GM12878 (cell line): ENCODE measurements around the gene CARHSP1. TPM values are rescaled to one million over a fixed set of nuclear protein-coding genes. Genes with fewer than 3 reads are reported as not detected.

Source experiments
- BHLHE40 ChIP-seq, 2 experiments: fragments of 450-650 bp in 1 of 2; IDR thresholded peaks; 2 replicates each; pipeline ENCODE4 v1.6.1; 2011 to 2017; ENCODE audit warnings: low read depth in 2 of 2, borderline replicate concordance in 1 of 2, improper control_type of control experiment in 1 of 2, low read length in 1 of 2, mild to moderate bottlenecking in 1 of 2
- CHD4 ChIP-seq: fragments of 200-600 bp; sonication (generic); IDR thresholded peaks from 2 replicates; pipeline ENCODE4 v1.6.1; 2016; ENCODE audit warnings: mild to moderate bottlenecking
- EED ChIP-seq: sonication (generic); IDR thresholded peaks from 2 replicates; pipeline ENCODE4 v1.6.1; 2016; ENCODE audit warnings: antibody characterized with exemption, low read depth
- FOXM1 ChIP-seq: IDR thresholded peaks from 2 replicates; pipeline ENCODE4 v1.6.1; 2012; ENCODE audit warnings: low read depth, mild to moderate bottlenecking, inconsistent platforms, low read length, moderate library complexity
- HCFC1 ChIP-seq: fragments of 150-350 bp; IDR thresholded peaks from 2 replicates; pipeline ENCODE4 v1.6.1; 2014; ENCODE audit warnings: low read length
- HDAC6 ChIP-seq: fragments of 200-600 bp; sonication (generic); IDR thresholded peaks from one replicate; pipeline ENCODE4 v1.8.0; 2017; ENCODE audit warnings: antibody characterized with exemption; ENCODE audit not compliant: unreplicated experiment
- HDGF ChIP-seq: fragments of 450-650 bp; IDR thresholded peaks from 2 replicates; pipeline ENCODE4 v1.6.1; 2016; ENCODE audit warnings: antibody characterized with exemption
- JUNB ChIP-seq: IDR thresholded peaks from 2 replicates; pipeline ENCODE4 v1.6.1; 2016; ENCODE audit warnings: antibody characterized with exemption, mild to moderate bottlenecking
- KDM1A ChIP-seq: fragments of 200-600 bp; sonication (generic); IDR thresholded peaks from 2 replicates; pipeline ENCODE4 v1.6.1; 2016; ENCODE audit warnings: borderline replicate concordance
- MTA2 ChIP-seq: fragments of 450-650 bp; IDR thresholded peaks from 2 replicates; pipeline ENCODE4 v1.6.1; 2016; ENCODE audit warnings: low read depth, mild to moderate bottlenecking, moderate library complexity
- NFYA ChIP-seq: IDR thresholded peaks from 2 replicates; pipeline ENCODE4 v1.6.1; 2011; ENCODE audit warnings: low read depth, mild to moderate bottlenecking, low read length, improper control_type of control experiment, borderline replicate concordance
- NRF1 ChIP-seq: conservative IDR thresholded peaks from 2 replicates; pipeline ENCODE4 v1.6.1; 2011; ENCODE audit warnings: mild to moderate bottlenecking, low read depth, low read length, improper control_type of control experiment
- PAX5 ChIP-seq: IDR thresholded peaks from 2 replicates; pipeline ENCODE4 v1.6.1; 2011; ENCODE audit warnings: low read depth, low read length, borderline replicate concordance
- POLR2AphosphoS2 ChIP-seq: IDR thresholded peaks from 2 replicates; pipeline ENCODE4 v1.6.1; 2011; ENCODE audit warnings: low read depth, mild to moderate bottlenecking, low read length, improper control_type of control experiment, moderate library complexity
- POLR2AphosphoS5 ChIP-seq: IDR thresholded peaks from 2 replicates; pipeline ENCODE4 v1.6.1; 2011; ENCODE audit warnings: mild to moderate bottlenecking, low read length, inconsistent platforms
- STAT1 ChIP-seq: fragments of 450-650 bp; conservative IDR thresholded peaks from 2 replicates; pipeline ENCODE4 v1.6.1; 2014; ENCODE audit warnings: antibody characterized with exemption, mild to moderate bottlenecking
- TARDBP ChIP-seq: IDR thresholded peaks from 2 replicates; pipeline ENCODE4 v1.6.1; 2016; ENCODE audit warnings: borderline replicate concordance
- USF1 ChIP-seq: IDR thresholded peaks from 2 replicates; pipeline ENCODE4 v1.6.1; 2011; ENCODE audit warnings: borderline replicate concordance, low read depth, mild to moderate bottlenecking, moderate library complexity, mixed read lengths, low read length; ENCODE audit not compliant: insufficient read depth; ENCODE audit errors: extremely low read length
- USF2 ChIP-seq: IDR thresholded peaks from 2 replicates; pipeline ENCODE4 v1.6.1; 2011; ENCODE audit warnings: low read depth, low read length, improper control_type of control experiment, borderline replicate concordance
- YY1 ChIP-seq: IDR thresholded peaks from 2 replicates; pipeline ENCODE4 v1.6.1; 2011; ENCODE audit warnings: low read depth, mild to moderate bottlenecking, low read length
- polyA plus RNA-seq, 11 experiments: library from polyadenylated mRNA; depleted of rRNA in 4 of 11; unstranded in 6 of 11; stranded (reverse) in 5 of 11; fragments of >200 nt; fragmentation: Nextera tagmentation in 4 of 11; fragmentation: Illumina TruSeq in 1 of 11; extraction: Ambion mirVana in 4 of 11; extraction: Trizol in 1 of 11; gene quantifications; 1 replicate in 1 of 11; 2 replicates in 10 of 11; pipeline versions ENCODE4 v1.2.1 to v1.2.3, GENCODE V29; 2011 to 2016; ENCODE audit warnings: inconsistent platforms in 2 of 11, missing spikeins in 2 of 11, low read depth in 1 of 11
- total RNA-seq, 4 experiments: library from RNA; depleted of rRNA in 3 of 4; stranded (reverse); fragments of >200 nt in 3 of 4; fragmentation: Illumina TruSeq in 1 of 4; extraction: Trizol in 1 of 4; gene quantifications; 2 replicates each; pipeline versions ENCODE4 v1.2.1 to v1.2.3, GENCODE V29; 2013 to 2021
- TF ChIP-seq, protein P1 (sequence below): IDR thresholded peaks from 2 replicates; pipeline ENCODE4 v1.6.1; 2011; ENCODE audit warnings: borderline replicate concordance, low read depth, mild to moderate bottlenecking, moderate library complexity, low read length; ENCODE audit not compliant: insufficient read depth, poor library complexity, severe bottlenecking
- TF ChIP-seq, protein P2 (sequence below): fragments of 450-650 bp; IDR thresholded peaks from 2 replicates; pipeline ENCODE4 v1.6.1; 2017; ENCODE audit warnings: low read depth, mild to moderate bottlenecking, moderate library complexity
- TF ChIP-seq, protein P3 (sequence below): fragments of 450-650 bp; IDR thresholded peaks from 2 replicates; pipeline ENCODE4 v1.6.1; 2016; ENCODE audit warnings: mild to moderate bottlenecking
- TF ChIP-seq, protein P4 (sequence below): IDR thresholded peaks from 2 replicates; pipeline ENCODE4 v1.6.1; 2012; ENCODE audit warnings: low read length, inconsistent platforms

CARHSP1 gene
- total and polyA plus RNA-seq, 10 of the 15 experiments (the other 5 are each of a cell fraction or from before 2014, with no cell fraction given), result 5.5 to 112 (median 67.0) TPM

DNA sequence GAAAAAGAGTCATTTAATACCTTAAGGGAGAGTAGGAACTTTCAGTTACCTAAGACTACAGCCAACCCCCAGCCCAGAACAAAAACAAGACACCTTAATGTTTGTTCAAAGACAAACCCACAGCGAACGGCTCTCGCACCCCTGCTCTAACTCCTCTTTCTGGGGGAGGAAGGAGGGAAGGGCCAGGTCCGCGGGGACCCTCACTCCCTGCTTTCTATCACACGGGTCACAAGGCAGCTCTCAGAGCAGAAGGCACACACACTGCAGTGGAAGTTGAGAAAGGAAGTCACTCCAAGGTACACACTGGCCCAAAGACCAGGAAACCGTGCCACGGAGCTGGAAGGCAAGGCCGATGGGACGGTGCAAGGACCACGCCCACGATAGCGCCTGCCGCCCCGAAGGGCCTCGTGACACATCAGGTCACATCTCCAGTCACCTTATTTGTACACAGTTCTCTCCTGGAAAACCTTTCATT lies 23.3 kb upstream of the CARHSP1 start (continued):
- TF ChIP-seq, protein P1, sequence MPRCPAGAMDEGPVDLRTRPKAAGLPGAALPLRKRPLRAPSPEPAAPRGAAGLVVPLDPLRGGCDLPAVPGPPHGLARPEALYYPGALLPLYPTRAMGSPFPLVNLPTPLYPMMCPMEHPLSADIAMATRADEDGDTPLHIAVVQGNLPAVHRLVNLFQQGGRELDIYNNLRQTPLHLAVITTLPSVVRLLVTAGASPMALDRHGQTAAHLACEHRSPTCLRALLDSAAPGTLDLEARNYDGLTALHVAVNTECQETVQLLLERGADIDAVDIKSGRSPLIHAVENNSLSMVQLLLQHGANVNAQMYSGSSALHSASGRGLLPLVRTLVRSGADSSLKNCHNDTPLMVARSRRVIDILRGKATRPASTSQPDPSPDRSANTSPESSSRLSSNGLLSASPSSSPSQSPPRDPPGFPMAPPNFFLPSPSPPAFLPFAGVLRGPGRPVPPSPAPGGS, result no peak
- TF ChIP-seq EED (no peak), NFYA (no peak), POLR2AphosphoS2 (peak; percentile 26; the same call in 1 of the 2 replicates), HCFC1 (0 out of 2 replicates have a peak, but pooled peaks have one; percentile 9), KDM1A (no peak), PAX5 (peak; percentile 56; the same call in 1 of the 2 replicates), NRF1 (no peak), USF1 (peak; percentile 42), POLR2AphosphoS5 (peak; percentile 48), YY1 (no peak), FOXM1 (no peak), STAT1 (no peak), BHLHE40 (IDR thresholded peaks at IDR 0.05; ENCODE audit: borderline replicate concordance in 1 of 2, low read depth in 2 of 2, low read length in 1 of 2) (peak in 1 of 2 experiments; percentile 33; a peak in 2 of 4 replicates), TARDBP (no peak), JUNB (no peak), MTA2 (no peak), USF2 (peak; percentile 23; the same call in 1 of the 2 replicates), HDGF (0 out of 2 replicates have a peak, but pooled peaks have one; percentile 29), CHD4 (no peak), HDAC6 (no peak)
- TF ChIP-seq, protein P2, sequence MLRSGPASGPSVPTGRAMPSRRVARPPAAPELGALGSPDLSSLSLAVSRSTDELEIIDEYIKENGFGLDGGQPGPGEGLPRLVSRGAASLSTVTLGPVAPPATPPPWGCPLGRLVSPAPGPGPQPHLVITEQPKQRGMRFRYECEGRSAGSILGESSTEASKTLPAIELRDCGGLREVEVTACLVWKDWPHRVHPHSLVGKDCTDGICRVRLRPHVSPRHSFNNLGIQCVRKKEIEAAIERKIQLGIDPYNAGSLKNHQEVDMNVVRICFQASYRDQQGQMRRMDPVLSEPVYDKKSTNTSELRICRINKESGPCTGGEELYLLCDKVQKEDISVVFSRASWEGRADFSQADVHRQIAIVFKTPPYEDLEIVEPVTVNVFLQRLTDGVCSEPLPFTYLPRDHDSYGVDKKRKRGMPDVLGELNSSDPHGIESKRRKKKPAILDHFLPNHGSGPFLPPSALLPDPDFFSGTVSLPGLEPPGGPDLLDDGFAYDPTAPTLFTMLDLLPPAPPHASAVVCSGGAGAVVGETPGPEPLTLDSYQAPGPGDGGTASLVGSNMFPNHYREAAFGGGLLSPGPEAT, result no peak
- TF ChIP-seq, protein P3, sequence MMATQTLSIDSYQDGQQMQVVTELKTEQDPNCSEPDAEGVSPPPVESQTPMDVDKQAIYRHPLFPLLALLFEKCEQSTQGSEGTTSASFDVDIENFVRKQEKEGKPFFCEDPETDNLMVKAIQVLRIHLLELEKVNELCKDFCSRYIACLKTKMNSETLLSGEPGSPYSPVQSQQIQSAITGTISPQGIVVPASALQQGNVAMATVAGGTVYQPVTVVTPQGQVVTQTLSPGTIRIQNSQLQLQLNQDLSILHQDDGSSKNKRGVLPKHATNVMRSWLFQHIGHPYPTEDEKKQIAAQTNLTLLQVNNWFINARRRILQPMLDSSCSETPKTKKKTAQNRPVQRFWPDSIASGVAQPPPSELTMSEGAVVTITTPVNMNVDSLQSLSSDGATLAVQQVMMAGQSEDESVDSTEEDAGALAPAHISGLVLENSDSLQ, result no peak
- TF ChIP-seq, protein P4, sequence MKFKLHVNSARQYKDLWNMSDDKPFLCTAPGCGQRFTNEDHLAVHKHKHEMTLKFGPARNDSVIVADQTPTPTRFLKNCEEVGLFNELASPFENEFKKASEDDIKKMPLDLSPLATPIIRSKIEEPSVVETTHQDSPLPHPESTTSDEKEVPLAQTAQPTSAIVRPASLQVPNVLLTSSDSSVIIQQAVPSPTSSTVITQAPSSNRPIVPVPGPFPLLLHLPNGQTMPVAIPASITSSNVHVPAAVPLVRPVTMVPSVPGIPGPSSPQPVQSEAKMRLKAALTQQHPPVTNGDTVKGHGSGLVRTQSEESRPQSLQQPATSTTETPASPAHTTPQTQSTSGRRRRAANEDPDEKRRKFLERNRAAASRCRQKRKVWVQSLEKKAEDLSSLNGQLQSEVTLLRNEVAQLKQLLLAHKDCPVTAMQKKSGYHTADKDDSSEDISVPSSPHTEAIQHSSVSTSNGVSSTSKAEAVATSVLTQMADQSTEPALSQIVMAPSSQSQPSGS, result no peak
- TF ChIP-seq, all 136 proteins: peak for 13
